NCI-H82 treated with DMSO at 0.1 percent for 48 hours (cell line): ENCODE measurements around the gene CA5A.
"Not testable (repeated sequence)": the region's sequence is repeated elsewhere in the genome, so short reads cannot be mapped to it uniquely, and the experiment has no call there.

Experiments used
- DNase-seq: peaks from one replicate; lab custom pipeline; 2025; ENCODE audit not compliant: unreplicated experiment; lab: John Stamatoyannopoulos, UW

CA5A gene

DNA sequence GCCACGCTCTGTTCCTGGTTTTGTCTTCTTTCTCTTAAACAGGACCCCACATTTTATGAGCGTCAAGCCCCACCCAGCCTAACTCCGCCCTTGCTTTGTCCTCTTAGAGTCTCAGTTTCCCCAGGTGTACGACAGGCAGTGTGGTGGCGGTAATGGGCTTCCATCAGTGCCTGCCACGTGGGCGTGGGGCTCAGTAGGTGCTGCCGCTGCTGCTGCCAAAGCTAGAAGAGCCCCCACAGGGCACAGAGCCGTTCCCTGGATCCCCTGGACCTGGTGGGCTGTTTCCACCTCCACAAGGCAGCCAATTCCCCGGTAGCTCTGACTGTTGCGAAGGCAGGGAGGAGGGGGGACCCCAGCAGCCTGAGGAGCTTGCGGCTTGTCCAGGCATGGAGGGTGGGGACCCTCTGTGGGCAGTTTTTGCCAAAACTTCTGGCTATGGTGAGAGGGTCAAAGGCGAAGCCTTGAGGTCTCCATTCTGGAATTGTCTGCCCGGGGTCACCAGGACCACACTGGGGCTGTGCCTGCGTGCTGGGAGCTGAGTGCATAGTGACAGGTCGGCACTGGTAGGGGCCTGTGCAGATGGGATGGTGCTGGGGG, 39.3 kb downstream of the CA5A start:
- DNase-seq, result not testable (repeated sequence)

DNA sequence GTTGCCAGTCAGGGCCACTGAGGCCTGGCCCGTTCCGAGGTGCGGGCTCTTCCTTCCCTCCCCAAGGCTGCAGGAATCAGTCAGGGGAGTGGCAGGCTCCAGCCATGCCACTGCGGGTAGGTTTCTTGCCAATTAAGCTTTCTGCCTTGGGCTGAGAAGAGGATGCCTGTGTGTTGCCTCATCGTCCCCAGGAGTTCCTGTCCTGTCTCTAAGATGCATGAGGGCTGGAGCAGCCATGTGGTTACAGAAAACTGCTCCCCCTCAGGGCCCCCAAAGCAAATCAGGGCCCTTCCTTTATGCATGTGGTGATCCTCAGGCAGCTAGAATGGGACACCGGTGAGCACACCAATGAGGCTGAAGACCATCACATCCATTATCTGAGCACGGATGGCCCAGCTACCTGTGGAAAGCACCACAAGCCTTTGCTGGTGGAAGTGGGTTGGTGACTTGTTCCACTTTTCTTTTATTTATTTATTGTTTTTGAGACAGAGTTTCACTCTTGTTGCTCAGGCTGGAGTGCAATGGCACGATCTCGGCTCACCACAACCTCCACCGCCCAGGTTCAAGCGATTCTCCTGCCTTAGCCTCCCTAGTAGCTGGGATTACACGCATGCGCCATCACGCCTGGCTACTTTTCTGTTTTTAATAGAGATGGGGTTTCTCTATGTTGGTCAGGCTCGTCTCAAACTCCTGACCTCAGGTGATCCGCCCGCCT, 40.0 kb downstream of the CA5A start:
- not testable (repeated sequence) for DNase-seq

DNA sequence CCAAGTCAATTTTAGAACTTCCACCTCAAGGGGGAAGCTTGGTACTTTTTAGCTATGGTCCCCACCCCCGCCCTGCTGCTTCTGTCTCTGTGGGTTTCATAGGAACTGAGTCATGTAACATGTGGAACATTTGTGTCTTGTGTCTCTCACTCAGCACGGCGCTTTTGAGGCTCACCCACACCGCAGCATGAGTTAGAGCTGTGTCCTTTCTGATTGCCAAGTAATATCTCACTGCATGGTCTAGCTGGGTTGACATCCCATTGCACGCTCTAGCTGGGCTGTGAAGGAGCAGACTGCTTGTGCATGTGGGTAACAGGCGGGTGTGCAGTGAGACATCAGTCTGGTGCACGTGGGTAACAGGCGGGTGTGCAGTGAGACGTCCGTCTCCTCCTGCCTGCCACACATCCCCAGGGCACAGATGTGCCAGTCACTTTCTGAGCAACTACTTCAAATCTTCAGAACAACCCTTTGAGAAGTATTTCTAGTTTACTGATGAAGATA, 40.6 kb downstream of the CA5A start:
- no peak for DNase-seq

DNA sequence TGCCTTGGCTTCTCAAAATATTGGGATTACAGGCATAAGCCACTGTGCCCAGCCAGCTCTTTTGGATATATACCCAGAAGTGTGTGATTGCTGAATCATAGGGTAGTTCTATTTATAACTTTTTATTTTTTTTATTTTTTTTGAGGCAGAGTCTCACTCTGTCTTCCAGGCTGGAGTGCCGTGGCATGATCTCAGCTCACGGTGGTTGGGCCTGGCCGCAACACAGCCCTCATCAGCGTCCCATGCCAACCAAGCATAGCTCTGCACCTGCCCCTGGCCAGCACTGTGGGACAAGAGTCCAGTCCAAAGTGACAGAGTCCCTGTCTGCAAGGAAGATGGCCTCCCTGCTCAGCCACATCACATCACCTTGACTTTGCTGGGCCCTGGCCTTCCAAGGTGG, 42.3 kb downstream of the CA5A start:
- not testable (repeated sequence) for DNase-seq

DNA sequence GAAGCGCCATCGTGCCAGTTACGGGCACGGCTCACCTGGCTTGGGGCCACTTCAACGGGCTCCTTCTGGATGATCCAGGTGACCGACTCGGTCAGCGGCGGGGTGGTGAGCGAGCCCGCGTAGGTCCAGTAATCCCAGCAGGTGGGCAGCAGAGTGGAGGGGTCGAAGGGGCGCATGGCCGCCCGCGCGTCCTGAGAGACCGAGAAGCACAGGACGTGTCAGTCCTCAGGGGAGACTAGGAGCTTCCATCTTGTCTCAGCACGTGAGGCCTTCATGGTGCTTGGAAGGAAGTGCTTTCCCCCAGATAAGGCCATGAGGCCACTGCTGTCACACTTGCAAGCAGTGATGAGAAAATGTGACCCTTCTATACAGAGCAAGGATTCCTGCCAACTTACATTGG, 44.6 kb downstream of the CA5A start:
- DNase-seq, result no peak

DNA sequence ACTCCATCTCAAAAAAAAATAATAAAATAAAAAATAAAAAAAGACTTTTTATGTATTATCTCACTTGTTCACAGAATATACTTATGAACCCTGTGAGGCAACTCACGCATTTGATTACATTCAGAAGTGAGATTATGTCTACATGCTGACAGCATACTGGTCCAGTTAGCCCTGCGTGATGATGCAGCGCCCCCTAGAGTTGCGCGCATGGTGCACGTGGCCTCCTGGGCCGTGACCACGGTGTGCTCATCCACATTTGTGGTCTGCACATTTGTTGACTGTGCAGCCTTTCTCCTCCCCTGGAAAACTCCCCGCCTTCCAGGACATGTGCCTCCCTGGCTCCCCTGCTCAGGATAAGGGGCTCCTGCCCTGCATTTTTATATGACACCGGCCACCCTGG, 46.6 kb downstream of the CA5A start:
- not testable (repeated sequence) for DNase-seq

DNA sequence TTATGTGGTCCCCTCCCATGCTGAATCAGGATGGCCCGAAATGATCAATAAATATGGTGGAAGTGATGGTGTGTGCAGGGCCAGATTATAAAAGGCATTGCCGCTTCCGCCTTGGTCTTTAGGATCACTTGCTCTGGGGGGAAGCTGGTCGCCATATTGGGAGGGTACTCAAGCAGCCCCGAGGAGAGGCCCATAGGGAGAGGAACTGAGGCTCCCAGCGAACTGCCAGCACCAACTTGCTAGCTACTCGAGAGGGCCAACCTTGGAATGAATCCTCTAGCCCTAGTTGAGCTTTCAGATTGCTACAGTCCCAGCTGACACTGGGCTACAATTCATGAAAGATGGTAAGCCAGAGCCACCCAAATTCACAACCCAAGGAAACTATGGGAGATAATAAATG, 48.0 kb downstream of the CA5A start:
- not testable (repeated sequence) for DNase-seq

DNA sequence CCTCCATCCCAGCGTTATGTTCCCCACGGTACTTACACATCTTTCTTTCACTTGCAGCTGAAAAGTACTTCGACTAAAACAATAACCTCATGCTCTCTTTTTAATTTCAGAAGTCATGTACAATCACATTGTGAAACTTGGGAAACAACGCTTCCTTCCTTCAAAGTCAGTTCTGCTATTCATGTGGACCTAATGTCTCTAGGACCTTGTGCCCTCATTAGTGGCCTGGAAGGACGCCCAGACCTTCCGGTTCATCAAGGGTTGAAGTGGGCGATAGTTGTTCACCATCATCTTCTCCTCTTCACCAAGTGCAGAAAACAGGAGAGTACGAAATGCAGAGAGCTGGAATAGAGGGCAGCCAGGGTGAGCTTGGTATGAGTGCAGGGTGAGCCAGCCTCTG, 48.4 kb downstream of the CA5A start:
- not testable (repeated sequence) for DNase-seq

DNA sequence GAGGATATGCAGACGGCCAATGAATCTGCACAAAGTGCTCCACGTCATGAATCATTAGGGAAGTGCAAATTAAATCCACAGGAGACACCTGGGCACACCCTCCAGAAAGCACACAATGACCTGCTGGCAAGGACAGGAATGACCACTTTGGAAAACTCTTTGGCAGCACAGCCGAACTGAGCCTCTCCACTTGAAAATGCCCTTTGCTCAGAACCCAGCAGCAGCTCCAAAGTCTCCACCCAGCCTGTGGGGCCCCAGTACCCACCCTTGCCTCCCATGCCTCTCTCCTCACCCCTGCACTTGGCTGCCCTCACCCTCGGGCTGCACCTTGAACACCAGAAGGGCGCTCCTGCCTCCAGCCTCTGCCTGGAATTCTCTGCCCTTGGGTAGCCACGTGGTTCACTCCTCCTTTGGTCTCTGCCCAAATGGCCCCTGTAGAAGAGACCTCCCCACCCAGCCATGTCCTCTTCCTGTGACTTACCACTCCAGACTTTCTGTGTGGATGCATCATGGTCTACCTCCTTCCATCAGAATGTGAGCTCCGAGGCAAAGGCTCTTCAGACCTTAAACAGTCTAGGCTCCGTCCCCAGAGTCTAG, 50.9 kb downstream of the CA5A start:
- DNase-seq, result not testable (repeated sequence)

DNA sequence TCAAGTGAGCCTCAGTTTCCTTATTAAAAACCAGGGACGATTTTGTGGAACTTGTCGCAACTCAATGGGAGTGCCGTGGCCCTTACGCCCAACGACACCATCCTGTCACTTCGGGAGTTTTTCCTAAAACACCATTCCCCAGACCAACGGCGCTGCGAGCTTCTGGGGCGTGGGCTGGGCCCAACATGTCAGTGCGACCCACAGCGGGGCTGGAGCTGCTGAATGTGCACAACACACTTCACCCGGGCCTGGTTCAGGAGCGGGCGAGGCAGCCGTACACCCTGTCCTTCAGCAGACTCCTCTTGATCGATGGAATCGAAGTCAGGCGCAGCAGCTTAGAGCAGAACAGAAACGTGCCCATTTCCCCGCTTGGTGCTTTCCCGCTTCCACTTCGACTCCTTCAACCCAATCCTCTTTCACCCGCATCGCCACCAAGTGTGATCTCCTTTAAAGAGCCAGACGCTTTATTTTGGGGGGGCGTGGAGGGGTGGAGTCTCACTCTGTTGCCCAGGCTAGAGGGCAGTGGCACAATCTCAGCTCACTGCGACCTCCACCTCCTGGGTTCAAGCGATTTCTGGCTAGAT, 53.8 kb downstream of the CA5A start:
- no peak for DNase-seq

DNA sequence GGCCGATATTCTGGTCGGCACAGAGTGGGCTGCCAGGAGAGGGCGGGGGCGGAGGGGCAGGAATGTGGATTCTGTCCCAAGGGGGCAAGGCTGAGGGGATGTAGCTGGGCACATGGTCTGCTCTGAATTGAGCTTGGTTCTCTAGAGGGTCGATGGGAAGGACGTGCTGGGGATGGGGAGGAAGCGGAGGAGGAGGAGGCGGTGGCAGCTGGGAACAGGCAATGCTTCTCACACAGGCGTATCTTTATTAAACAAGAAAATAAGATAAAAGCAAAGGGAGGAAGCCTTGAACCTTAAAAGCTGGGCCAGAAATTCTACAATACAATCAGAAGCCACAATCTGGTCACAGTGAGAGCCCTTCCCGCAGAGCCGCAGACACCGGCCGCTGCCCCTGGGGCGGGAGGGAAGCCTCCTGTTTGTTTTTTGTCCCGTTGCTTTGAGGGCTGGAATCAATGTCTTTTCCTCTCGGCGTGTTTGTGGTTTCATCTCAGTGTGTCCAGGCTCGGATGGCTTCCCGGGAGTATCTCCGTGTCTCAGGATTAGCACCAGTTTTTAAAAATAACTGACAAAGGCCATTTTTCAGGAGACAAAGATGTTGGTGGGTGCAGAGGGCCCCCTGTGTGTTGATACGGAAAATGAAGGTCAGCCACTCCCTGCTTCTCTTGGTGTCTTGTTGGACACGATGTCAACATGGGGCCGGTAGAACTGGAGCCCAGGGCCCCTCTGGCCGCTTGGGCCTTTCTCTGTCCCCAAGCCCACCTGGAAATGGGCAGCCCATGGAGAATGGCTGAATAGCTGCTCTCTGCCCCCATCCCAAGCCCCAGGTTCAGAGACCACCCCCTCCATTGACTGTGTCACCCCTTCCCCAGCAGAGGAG, 54.8 kb downstream of the CA5A start:
- DNase-seq, result no peak

DNA sequence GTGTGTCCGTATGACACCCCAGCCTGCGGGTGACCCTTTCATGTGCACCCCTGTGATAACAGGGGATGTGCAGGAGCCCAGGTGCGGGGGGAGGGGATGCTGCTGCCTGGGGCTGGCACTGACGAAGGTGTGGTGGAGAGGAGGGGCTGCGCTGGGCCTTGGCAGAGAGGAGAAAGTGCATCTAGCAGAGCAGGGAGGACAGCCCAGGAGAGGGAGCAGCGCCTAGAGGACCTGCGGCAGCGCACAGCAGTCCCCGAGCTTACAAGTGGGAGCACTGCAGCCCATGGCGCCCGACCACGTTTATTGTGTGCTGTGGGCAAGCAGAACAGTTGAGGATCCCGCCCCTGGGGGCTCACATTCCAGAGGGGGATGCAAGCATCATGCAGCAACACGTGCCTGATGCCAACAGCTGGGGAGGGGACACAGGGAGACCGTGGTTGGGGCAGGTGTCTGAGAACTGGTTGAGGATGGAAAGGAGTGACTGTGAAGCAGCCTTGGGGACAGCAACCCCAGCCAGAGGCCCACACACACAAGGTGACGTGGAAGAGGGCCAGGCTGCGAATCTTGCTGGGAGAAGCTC, 56.1 kb downstream of the CA5A start:
- no peak for DNase-seq

DNA sequence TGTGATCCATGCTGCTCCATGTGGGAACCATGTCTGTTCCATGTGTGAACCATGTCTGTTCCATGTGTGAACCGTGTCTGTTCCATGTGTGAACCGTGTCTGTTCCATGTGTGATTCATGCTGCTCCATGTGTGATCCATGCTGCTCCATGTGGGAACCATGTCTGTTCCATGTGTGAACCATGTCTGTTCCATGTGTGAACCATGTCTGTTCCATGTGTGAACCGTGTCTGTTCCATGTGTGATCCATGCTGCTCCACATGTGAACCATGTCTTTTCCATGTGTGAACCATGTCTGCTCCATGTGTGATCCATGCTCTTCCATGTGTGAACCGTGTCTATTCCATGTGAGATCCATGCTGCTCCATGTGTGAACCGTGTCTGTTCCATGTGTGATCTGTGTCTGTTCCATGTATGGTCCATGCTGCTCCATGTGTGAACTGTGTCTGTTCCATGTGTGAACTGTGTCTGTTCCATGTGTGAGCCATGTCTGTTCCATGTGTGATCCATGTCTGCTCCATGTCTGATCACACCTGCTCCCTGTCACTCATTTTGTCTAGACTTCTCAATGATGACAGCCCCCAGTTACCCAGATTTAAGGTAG, 56.8 kb downstream of the CA5A start:
- DNase-seq, result not testable (repeated sequence)

DNA sequence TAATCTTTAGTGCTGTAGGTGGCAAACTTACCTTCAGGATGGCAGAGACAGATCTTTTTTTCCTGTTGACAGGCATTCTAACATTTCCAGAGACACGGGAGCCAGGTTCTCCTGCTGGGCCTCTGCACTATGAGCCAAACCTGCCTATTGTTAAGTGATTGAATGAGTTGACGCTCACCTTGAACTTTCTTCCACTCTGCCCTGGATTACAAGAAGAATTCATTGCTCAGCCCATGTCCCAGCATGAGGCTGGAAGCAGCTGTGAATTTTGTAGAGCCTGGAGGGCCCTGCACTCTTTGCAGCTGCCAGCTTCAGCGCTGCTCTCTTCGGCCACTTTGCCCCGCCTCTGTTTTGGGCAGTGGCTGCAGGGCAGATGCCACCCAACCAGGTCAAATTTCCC, 57.6 kb downstream of the CA5A start:
- DNase-seq, result no peak

DNA sequence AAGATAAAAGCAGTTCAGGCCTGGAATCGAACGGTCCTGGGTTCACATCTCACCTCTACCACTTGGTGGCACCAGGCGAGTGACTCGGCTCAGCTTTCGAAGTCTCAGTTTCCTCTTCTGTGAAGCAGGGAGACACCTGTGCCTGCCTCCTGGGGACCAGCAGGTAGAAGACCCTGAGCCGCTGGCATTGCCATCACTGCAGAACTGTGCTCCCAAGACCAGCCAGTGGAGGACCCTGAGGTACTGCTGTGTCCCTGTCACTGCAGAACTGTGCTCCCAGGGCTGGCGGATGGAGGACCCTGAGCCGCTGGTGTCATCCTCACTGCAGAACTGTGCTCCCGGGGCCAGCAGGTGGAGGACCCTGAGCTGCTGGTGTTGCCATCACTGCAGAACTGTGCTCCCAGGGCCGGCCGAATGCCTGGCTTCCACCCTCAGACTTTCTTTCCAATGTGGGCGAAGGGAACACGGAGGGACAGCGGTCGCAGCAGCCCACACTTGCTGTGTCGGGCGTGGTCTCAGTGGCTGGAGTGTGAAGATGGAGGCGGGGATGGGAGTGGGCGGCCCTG, 58.3 kb downstream of the CA5A start:
- DNase-seq, result no peak

DNA sequence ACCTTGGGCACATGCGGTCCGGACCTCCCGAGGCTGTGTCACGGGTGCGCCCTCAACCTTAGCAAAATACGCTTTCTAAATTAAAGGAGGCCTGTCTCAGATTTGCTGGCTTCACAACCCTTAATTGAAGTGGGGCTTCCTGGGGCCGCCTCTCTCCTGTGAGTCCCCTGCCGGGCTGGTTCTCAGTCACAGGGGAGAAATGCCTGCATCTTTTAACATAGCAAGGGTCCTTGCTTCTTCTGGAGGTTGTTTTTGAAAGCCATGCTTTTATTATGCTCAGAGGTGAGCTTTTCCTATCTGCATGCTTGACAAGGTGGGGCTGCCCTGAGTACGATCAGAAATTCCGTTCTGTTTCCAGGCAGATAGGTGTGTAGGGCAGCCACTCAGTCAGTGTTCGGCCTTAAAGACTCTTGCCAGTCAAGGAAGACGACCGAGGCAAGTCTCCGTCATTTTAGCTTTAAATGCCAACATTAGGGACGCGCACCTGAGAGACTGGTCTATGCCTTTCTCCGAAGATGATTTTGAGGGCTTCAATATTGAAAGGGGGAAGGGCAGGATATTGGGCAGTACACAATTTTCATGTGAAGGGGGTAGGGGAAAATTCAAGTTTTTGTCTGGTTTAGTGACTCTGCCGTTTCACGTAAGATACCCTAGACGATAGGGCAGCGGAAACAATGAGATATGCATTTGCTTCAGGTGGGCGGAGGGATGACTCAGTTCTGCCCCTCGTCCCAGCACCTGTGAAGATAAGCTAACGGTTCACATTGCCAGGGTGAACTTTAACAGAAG, 61.5 kb downstream of the CA5A start:
- DNase-seq, result no peak

DNA sequence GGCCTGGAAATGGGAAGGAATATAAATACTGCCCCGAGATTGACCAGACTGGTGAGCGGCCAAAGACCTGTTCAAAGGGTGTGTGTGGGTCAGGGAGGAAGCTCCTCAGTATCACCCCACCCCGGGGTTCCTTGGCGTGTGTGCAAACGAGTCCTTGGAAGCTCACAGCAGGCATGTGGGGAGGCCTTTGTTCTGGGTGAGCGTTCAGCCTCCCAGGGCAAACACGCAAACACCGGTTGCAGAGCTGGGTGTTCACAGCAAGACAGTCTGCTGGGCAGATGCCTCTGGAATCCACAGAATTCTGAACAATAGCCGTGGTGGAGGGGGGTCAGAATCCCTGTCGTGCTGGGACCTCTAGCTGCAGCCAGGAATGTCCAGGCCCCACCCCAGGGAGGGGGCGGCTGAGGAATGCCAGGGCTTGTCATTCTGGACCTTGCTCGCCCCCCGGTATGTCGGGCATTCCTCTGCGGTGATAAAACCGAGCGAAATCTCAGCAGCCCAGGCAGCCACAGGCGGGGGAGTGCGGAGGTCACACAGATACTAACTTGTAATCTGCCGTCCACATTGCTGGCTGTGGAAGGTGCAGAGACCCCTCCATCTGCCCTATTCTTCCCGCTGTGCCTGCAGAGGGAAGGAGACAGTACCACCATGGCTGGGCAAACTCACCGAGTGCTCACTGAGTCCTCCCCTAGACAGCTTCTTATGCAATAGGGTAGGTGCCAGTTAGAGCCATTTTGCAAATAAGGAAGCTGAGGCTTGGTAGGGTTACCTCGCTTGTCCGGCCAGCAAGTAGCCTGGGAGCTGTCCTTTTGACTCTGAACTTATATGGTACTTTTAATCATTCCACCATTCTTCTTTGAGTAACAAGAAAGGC, 65.7 kb downstream of the CA5A start:
- not testable (repeated sequence) for DNase-seq

DNA sequence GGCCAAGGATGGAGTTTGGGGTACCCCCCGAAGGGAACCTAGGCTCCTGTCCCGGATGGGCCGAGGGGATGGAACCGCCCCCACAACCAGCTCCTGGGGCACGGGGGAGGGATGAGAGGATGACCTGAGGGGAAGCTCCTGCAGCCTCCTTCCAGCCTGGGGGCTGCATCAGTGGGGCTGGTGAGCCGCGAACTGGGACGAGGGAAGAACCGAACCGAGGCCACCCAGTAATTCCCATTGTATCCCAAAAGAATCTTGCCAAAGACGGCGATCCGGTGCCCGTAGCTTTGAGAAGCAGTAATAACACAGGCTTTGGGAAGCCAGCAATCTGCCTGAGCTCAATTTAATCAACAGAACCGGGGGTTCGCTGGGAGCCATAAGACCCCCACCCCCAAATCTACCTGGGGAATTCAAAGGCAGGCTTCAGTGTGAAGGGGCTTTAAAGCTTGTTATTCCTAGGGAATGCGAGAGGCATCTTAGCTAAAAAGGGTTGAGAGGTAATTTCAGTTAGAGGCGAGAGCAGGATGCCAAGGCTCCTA, 66.4 kb downstream of the CA5A start:
- DNase-seq, result not testable (repeated sequence)
